GM12878 (cell line): ENCODE data around the gene ISLR2. TPM values are rescaled to one million over a fixed set of nuclear protein-coding genes. Genes with fewer than 3 reads are reported as not detected.
A peak's percentile ranks its signal among the peaks of the same experiment; 100 is the strongest.

ENCODE experiments used
- ATAC-seq: fragments of 200-7000 bp; cut with Tn5 transposase; 3 replicates; pipeline ENCODE4 v1.9.1; 2020; ENCODE audit warnings: mild to moderate bottlenecking, moderate library complexity
- BruUV-seq: library from RNA; stranded (reverse); fragments of 400-500 nt; replicated peaks from 2 replicates; lab custom pipeline; 2021; lab: Mats Ljungman, UMichigan
- CTCF ChIA-PET: fragments of 300-600 bp; sonication (Branson Sonifier 250); formaldehyde crosslinking; extraction: SDS; loops from one replicate; lab custom pipeline; 2021; ENCODE audit warnings: inconsistent platforms; lab: Yijun Ruan, JAX
- POLR2A ChIA-PET: fragments of 350-600 bp; formaldehyde crosslinking; extraction: SDS; loops from one replicate; lab custom pipeline; 2021; ENCODE audit warnings: inconsistent platforms; lab: Charles Lee
- RAD21 ChIA-PET: fragments of 300-600 bp; sonication (Branson Sonifier 250); formaldehyde crosslinking; loops from one replicate; lab custom pipeline; 2023; ENCODE audit warnings: antibody characterized with exemption; ENCODE audit not compliant: unreplicated experiment; lab: Charles Lee
- SMC1A ChIA-PET: fragments of 300-600 bp; sonication (Branson Sonifier 250); formaldehyde crosslinking; loops from one replicate; lab custom pipeline; 2023; ENCODE audit not compliant: unreplicated experiment, uncharacterized antibody; lab: Charles Lee
- DNase-seq: peaks from one replicate; pipeline ENCODE4 v3.0.0-alpha.2; 2011; ENCODE audit warnings: low read depth, low spot score
- FAIRE-seq: peaks from 3 replicates; lab custom pipeline; 2011; peaks lifted over from hg19 to GRCh38; lab: Jason Lieb, UNC
- H2AFZ ChIP-seq: 2 replicates; pipeline ENCODE4 v1.6.0; 2011; ENCODE audit warnings: low read depth, low read length, control low read depth; ENCODE audit not compliant: control insufficient read depth
- H3K27ac ChIP-seq: 2 replicates; pipeline ENCODE4 v1.5.1; 2011; ENCODE audit warnings: control low read depth; ENCODE audit not compliant: control insufficient read depth, insufficient read depth
- H3K27me3 ChIP-seq, 2 experiments: replicated peaks in 1 of 2; 2 replicates each; pipeline versions ENCODE4 v1.6.0 to v1.6.1; 2011; ENCODE audit warnings: low read length in 1 of 2; ENCODE audit not compliant: control insufficient read depth in 2 of 2, insufficient read depth in 2 of 2
- H3K36me3 ChIP-seq, 2 experiments: 2 replicates each; pipeline ENCODE4 v1.5.1; 2011; ENCODE audit warnings: low read length in 1 of 2; ENCODE audit not compliant: control insufficient read depth in 2 of 2, insufficient read depth in 2 of 2
- H3K4me1 ChIP-seq: 2 replicates; pipeline ENCODE4 v1.6.1; 2011; ENCODE audit warnings: mild to moderate bottlenecking, low read length, moderate library complexity, mixed read lengths; ENCODE audit not compliant: control insufficient read depth, insufficient read depth
- H3K4me2 ChIP-seq: 2 replicates; pipeline ENCODE4 v1.6.0; 2011; ENCODE audit warnings: control low read depth; ENCODE audit not compliant: control insufficient read depth, insufficient read depth
- H3K4me3 ChIP-seq: fragments of 200-600 bp; sonication (generic); 2 replicates; pipeline ENCODE4 v1.5.1; 2016
- H3K79me2 ChIP-seq: 2 replicates; pipeline ENCODE4 v1.6.0; 2011; ENCODE audit warnings: low read length; ENCODE audit not compliant: control insufficient read depth, insufficient read depth
- H3K9ac ChIP-seq: 2 replicates; pipeline ENCODE4 v1.8.0; 2011; ENCODE audit warnings: low read length, control low read depth, mixed read lengths; ENCODE audit not compliant: control insufficient read depth, insufficient read depth
- H3K9me3 ChIP-seq: replicated peaks from 3 replicates; pipeline ENCODE4 v1.5.1; 2011; ENCODE audit warnings: mild to moderate bottlenecking, low read length; ENCODE audit not compliant: control insufficient read depth, insufficient read depth
- H4K20me1 ChIP-seq: 2 replicates; pipeline ENCODE4 v1.6.0; 2011; ENCODE audit not compliant: control insufficient read depth, insufficient read depth
- ASH2L ChIP-seq: fragments of 300-600, 200-600 bp; sonication (generic); IDR thresholded peaks from 2 replicates; pipeline ENCODE4 v1.6.1; 2017; ENCODE audit warnings: low read depth, mild to moderate bottlenecking, borderline replicate concordance
- BHLHE40 ChIP-seq, 2 experiments: fragments of 450-650 bp in 1 of 2; IDR thresholded peaks; 2 replicates each; pipeline ENCODE4 v1.6.1; 2011 to 2017; ENCODE audit warnings: low read depth in 2 of 2, borderline replicate concordance in 1 of 2, improper control_type of control experiment in 1 of 2, low read length in 1 of 2, mild to moderate bottlenecking in 1 of 2
- BRCA1 ChIP-seq: IDR thresholded peaks from 2 replicates; pipeline ENCODE4 v1.6.1; 2011; ENCODE audit warnings: low read depth, low read length, improper control_type of control experiment
- HDAC2 ChIP-seq: fragments of 200-600 bp; sonication (generic); IDR thresholded peaks from 2 replicates; pipeline ENCODE4 v1.6.1; 2017
- JUNB ChIP-seq: IDR thresholded peaks from 2 replicates; pipeline ENCODE4 v1.6.1; 2016; ENCODE audit warnings: antibody characterized with exemption, mild to moderate bottlenecking
- NR2C1 ChIP-seq: fragments of 450-650 bp; IDR thresholded peaks from 2 replicates; pipeline ENCODE4 v1.6.1; 2017; ENCODE audit warnings: antibody characterized with exemption, mild to moderate bottlenecking, moderate library complexity
- PAX5 ChIP-seq: IDR thresholded peaks from 2 replicates; pipeline ENCODE4 v1.6.1; 2011; ENCODE audit warnings: low read depth, low read length, borderline replicate concordance
- RAD21 ChIP-seq: IDR thresholded peaks from 2 replicates; pipeline ENCODE4 v1.6.1; 2011; ENCODE audit warnings: mild to moderate bottlenecking, low read depth, low read length, moderate library complexity; ENCODE audit not compliant: insufficient read depth
- RB1 ChIP-seq: fragments of 450-650 bp; formaldehyde crosslinking; IDR thresholded peaks from 2 replicates; pipeline ENCODE4 v1.6.1; 2017; ENCODE audit warnings: mild to moderate bottlenecking, borderline replicate concordance
- RELA ChIP-seq: fragments of 450-650 bp; IDR thresholded peaks from 2 replicates; pipeline ENCODE4 v1.8.0; 2014; ENCODE audit warnings: borderline replicate concordance; ENCODE audit not compliant: partially characterized antibody
- SMARCA5 ChIP-seq: fragments of 450-650 bp; IDR thresholded peaks from 2 replicates; pipeline ENCODE4 v1.6.1; 2017; ENCODE audit warnings: mild to moderate bottlenecking
- SUZ12 ChIP-seq: fragments of 200-600 bp; sonication (generic); IDR thresholded peaks from one replicate; pipeline ENCODE4 v1.6.1; 2018; ENCODE audit warnings: antibody characterized with exemption, mild to moderate bottlenecking; ENCODE audit not compliant: unreplicated experiment
- YY1 ChIP-seq: IDR thresholded peaks from 2 replicates; pipeline ENCODE4 v1.6.1; 2011; ENCODE audit warnings: low read depth, mild to moderate bottlenecking, low read length
- ZNF622 ChIP-seq: fragments of 450-650 bp; IDR thresholded peaks from 2 replicates; pipeline ENCODE4 v1.6.1; 2017; ENCODE audit warnings: mild to moderate bottlenecking, inconsistent platforms
- WGBS: methylation state at CpG from one replicate; pipeline ENCODE4 v1.1.6; 2016; ENCODE audit warnings: low lambda C conversion rate; ENCODE audit not compliant: insufficient replicate concordance, insufficient coverage; ENCODE audit errors: missing lambda C conversion rate; 5-methylcytosine and 5-hydroxymethylcytosine counted together
- in situ Hi-C: fragments of 300-500 bp; cut with MboI; formaldehyde crosslinking; loops from 9 replicates; pipeline ENCODE4 v1.14.3; 2018; ENCODE audit warnings: mixed read lengths
- intact Hi-C: fragments of 100-400 bp; cut with micrococcal nuclease; formaldehyde crosslinking; loops from one replicate; pipeline ENCODE4 v1.14.2; 2022; ENCODE audit not compliant: unreplicated experiment
- polyA plus RNA-seq, 11 experiments: library from polyadenylated mRNA; depleted of rRNA in 4 of 11; unstranded in 6 of 11; stranded (reverse) in 5 of 11; fragments of >200 nt; fragmentation: Nextera tagmentation in 4 of 11; fragmentation: Illumina TruSeq in 1 of 11; extraction: Ambion mirVana in 4 of 11; extraction: Trizol in 1 of 11; gene quantifications; 1 replicate in 1 of 11; 2 replicates in 10 of 11; pipeline versions ENCODE4 v1.2.1 to v1.2.3, GENCODE V29; 2011 to 2016; ENCODE audit warnings: inconsistent platforms in 2 of 11, missing spikeins in 2 of 11, low read depth in 1 of 11
- total RNA-seq, 4 experiments: library from RNA; depleted of rRNA in 3 of 4; stranded (reverse); fragments of >200 nt in 3 of 4; fragmentation: Illumina TruSeq in 1 of 4; extraction: Trizol in 1 of 4; gene quantifications; 2 replicates each; pipeline versions ENCODE4 v1.2.1 to v1.2.3, GENCODE V29; 2013 to 2021
- TF ChIP-seq, protein P1 (sequence below): IDR thresholded peaks from 2 replicates; pipeline ENCODE4 v1.6.1; 2012; ENCODE audit warnings: low read length, inconsistent platforms
- TF ChIP-seq, protein P2 (sequence below), 3 experiments: IDR thresholded peaks in 2 of 3; conservative IDR thresholded peaks in 1 of 3; 2 replicates each; pipeline ENCODE4 v1.5.1; 2011; ENCODE audit warnings: low read depth in 3 of 3, low read length in 3 of 3, mild to moderate bottlenecking in 3 of 3, control low read depth in 2 of 3, moderate library complexity in 2 of 3, inconsistent platforms in 1 of 3, mixed read lengths in 1 of 3; ENCODE audit not compliant: control insufficient read depth in 2 of 3, insufficient read depth in 1 of 3; ENCODE audit errors: extremely low read depth in 1 of 3
- TF ChIP-seq, protein P3 (sequence below): IDR thresholded peaks from 2 replicates; pipeline ENCODE4 v1.6.1; 2011; ENCODE audit warnings: borderline replicate concordance, low read depth, mild to moderate bottlenecking, moderate library complexity, low read length; ENCODE audit not compliant: insufficient read depth, poor library complexity, severe bottlenecking

Gene ISLR2
- total and polyA plus RNA-seq, 10 of the 15 experiments (the other 5 are each of a cell fraction or from before 2014, with no cell fraction given) = 0.04 to 0.21 (median 0.07) TPM; not detected in 4

DNA sequence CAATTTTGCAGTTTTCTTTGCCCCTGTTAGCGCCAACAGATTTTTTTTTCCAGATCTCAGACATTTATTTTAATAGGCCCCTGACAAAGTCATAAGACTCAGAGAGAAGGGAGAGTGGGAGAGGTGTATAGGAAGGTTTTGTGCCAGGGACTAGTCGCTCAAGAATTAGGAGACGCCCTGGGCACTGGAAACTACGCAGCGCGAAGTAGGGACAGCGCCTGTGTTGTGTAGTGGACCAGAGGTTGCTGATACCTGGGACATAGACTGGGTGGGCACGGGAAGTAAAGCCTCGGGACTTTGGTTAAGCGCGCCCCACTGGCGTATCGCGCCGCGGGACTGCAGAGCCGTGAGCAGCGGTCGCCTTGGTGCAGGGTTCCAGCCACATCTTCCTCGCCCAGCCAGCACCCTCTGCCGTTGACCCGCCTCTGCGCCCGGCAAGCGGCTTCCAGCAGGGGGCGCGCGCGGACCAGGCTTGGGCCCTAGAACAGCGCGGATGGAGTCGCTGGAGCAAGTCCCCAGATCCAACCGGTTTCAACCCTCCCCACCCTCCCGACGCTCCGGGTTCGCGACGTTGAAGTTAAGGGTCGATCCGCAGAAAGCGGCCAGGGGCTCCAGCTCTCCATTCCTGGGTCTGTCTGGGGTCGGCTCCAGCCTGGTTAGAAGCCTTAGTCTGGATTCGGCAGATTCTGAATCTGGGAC is 3.0 kb upstream of the ISLR2 start:
- Histone ChIP-seq H3K4me1 (peaks cover 15% of the 10 kb centered on the region), H3K27me3 (peaks cover 21 to 37% of the 10 kb centered on the region in 2 experiments), H2AFZ (no peak overlapping the region), H3K79me2 (no peaks in the 10 kb centered on the region), H3K27ac (no peak overlapping the region), H3K4me2 (peak overlapping the region; percentile 57), H3K9me3 (no peaks in the 10 kb centered on the region; the same call in 2 of the 3 replicates), H4K20me1 (no peaks in the 10 kb centered on the region), H3K9ac (no peak overlapping the region), H3K4me3 (peak overlapping the region; percentile 57; the same call in 1 of the 2 replicates), H3K36me3 (no peaks in the 10 kb centered on the region)
- ChIA-PET POLR2A (no interaction called here), CTCF (interaction anchor here (0.6 to 3.3 kb wide), 4 partner anchors 170 to 194 kb away, joined by 3 to 26 read pairs (median 14); no protein-coding TSS in a partner anchor), SMC1A (interaction anchor here (1.3 to 1.4 kb wide), 2 partner anchors 182 to 195 kb away, joined by 3 read pairs; no protein-coding TSS in a partner anchor), RAD21 (interaction anchor here (1.2 kb wide), 1 partner anchor 177 kb away, joined by 4 read pairs; no protein-coding TSS in a partner anchor)
- no peak for DNase-seq
- intact Hi-C loops (loop anchor here (1.0 kb wide), 3 partner anchors 176 to 195 kb away; no protein-coding TSS in a partner anchor), in situ Hi-C loops (loop anchor here (10.0 kb wide), 1 partner anchor 1147 kb away; no protein-coding TSS in a partner anchor)
- WGBS = 17% methylated on average over 44 of the region's 44 CpGs
- ATAC-seq = peak; percentile 98
- peak; percentile 18 for FAIRE-seq
- BruUV-seq = no TSS peak
- TF ChIP-seq ASH2L (no peak), RAD21 (peak; percentile 99), BHLHE40 (IDR thresholded peaks at IDR 0.05; ENCODE audit: borderline replicate concordance in 1 of 2, low read depth in 2 of 2, low read length in 1 of 2) (no peak), PAX5 (peak; percentile 47; the same call in 1 of the 2 replicates), YY1 (peak; percentile 87), SMARCA5 (peak; percentile 62; the same call in 1 of the 2 replicates), RELA (peak; percentile 17), NR2C1 (no peak), JUNB (no peak), SUZ12 (no peak), BRCA1 (no peak), RB1 (peak; percentile 36; the same call in 1 of the 2 replicates), ZNF622 (no peak), HDAC2 (no peak)
- TF ChIP-seq, protein P1, sequence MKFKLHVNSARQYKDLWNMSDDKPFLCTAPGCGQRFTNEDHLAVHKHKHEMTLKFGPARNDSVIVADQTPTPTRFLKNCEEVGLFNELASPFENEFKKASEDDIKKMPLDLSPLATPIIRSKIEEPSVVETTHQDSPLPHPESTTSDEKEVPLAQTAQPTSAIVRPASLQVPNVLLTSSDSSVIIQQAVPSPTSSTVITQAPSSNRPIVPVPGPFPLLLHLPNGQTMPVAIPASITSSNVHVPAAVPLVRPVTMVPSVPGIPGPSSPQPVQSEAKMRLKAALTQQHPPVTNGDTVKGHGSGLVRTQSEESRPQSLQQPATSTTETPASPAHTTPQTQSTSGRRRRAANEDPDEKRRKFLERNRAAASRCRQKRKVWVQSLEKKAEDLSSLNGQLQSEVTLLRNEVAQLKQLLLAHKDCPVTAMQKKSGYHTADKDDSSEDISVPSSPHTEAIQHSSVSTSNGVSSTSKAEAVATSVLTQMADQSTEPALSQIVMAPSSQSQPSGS = no peak
- TF ChIP-seq, protein P2, sequence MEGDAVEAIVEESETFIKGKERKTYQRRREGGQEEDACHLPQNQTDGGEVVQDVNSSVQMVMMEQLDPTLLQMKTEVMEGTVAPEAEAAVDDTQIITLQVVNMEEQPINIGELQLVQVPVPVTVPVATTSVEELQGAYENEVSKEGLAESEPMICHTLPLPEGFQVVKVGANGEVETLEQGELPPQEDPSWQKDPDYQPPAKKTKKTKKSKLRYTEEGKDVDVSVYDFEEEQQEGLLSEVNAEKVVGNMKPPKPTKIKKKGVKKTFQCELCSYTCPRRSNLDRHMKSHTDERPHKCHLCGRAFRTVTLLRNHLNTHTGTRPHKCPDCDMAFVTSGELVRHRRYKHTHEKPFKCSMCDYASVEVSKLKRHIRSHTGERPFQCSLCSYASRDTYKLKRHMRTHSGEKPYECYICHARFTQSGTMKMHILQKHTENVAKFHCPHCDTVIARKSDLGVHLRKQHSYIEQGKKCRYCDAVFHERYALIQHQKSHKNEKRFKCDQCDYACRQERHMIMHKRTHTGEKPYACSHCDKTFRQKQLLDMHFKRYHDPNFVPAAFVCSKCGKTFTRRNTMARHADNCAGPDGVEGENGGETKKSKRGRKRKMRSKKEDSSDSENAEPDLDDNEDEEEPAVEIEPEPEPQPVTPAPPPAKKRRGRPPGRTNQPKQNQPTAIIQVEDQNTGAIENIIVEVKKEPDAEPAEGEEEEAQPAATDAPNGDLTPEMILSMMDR (IDR thresholded peaks at IDR 0.05 in 2 of 3, conservative IDR thresholded peaks at IDR 0.05 in 1 of 3; ENCODE audit: control insufficient read depth in 2 of 3, extremely low read depth in 1 of 3, insufficient read depth in 1 of 3, low read depth in 3 of 3, low read length in 3 of 3) = peak; percentile 95 to 100 (median 99); a peak in 5 of 6 replicates
- TF ChIP-seq, protein P3, sequence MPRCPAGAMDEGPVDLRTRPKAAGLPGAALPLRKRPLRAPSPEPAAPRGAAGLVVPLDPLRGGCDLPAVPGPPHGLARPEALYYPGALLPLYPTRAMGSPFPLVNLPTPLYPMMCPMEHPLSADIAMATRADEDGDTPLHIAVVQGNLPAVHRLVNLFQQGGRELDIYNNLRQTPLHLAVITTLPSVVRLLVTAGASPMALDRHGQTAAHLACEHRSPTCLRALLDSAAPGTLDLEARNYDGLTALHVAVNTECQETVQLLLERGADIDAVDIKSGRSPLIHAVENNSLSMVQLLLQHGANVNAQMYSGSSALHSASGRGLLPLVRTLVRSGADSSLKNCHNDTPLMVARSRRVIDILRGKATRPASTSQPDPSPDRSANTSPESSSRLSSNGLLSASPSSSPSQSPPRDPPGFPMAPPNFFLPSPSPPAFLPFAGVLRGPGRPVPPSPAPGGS = no peak
